ENCODE results near the gene SETBP1.
A peak's percentile ranks its signal among the peaks of the same experiment; 100 is the strongest.
"Not testable (repeated sequence)": the region's sequence is repeated elsewhere in the genome, so short reads cannot be mapped to it uniquely, and the experiment has no call there.

Gene SETBP1

GRCh38 chr18:44795241-44795640, 114.6 kb downstream of the SETBP1 start:
- DNase-seq, result no peak

- no peak for DNase-seq
Observed at GRCh38 chr18:44796429-44797428, 116.0 kb downstream of the SETBP1 start.

GRCh38 chr18:44798433-44799048, 117.9 kb downstream of the SETBP1 start:
- DNase-seq, result peak; percentile 53

- no peak for DNase-seq
Observed at GRCh38 chr18:44799382-44799906, 118.8 kb downstream of the SETBP1 start.

- peak; percentile 2 for DNase-seq
Observed at GRCh38 chr18:44799907-44800421, 119.3 kb downstream of the SETBP1 start.

- not testable (repeated sequence) for DNase-seq
Observed at GRCh38 chr18:44800766-44801165, 120.1 kb downstream of the SETBP1 start.

- no peak for DNase-seq
Observed at GRCh38 chr18:44801781-44802180, 121.1 kb downstream of the SETBP1 start.

- DNase-seq, result peak; percentile 54
Observed at GRCh38 chr18:44802508-44802907, 121.8 kb downstream of the SETBP1 start.

GRCh38 chr18:44803019-44803650, 122.4 kb downstream of the SETBP1 start:
- no peak for DNase-seq

GRCh38 chr18:44804033-44804432, 123.3 kb downstream of the SETBP1 start:
- DNase-seq, result no peak

- DNase-seq, result no peak
Observed at GRCh38 chr18:44805176-44805575, 124.5 kb downstream of the SETBP1 start.

- DNase-seq, result no peak
Observed at GRCh38 chr18:44805643-44806042, 125.0 kb downstream of the SETBP1 start.

- DNase-seq, result no peak
Observed at GRCh38 chr18:44807766-44808165, 127.1 kb downstream of the SETBP1 start.

GRCh38 chr18:44811572-44812125, 131.0 kb downstream of the SETBP1 start:
- no peak for DNase-seq

- DNase-seq, result no peak
Observed at GRCh38 chr18:44812426-44812825, 131.7 kb downstream of the SETBP1 start.

- no peak for DNase-seq
Observed at GRCh38 chr18:44813586-44813985, 132.9 kb downstream of the SETBP1 start.

- no peak for DNase-seq
Observed at GRCh38 chr18:44815108-44815507, 134.4 kb downstream of the SETBP1 start.

- no peak for DNase-seq
Observed at GRCh38 chr18:44816050-44816449, 135.4 kb downstream of the SETBP1 start.

GRCh38 chr18:44816477-44816876, 135.8 kb downstream of the SETBP1 start:
- no peak for DNase-seq

GRCh38 chr18:44817831-44818473, 137.3 kb downstream of the SETBP1 start:
- no peak for DNase-seq

- peak; percentile 25 for DNase-seq
Observed at GRCh38 chr18:44818668-44819403, 138.1 kb downstream of the SETBP1 start.
